Measurements from ENCODE around the gene HRH2.

The HRH2 gene

GRCh38 chr5:175671013-175671412 lies 13.1 kb downstream of the HRH2 start:
- no peaks in the 10 kb centered on the region for H3K27me3 ChIP-seq

GRCh38 chr5:175672976-175673648 lies 15.2 kb downstream of the HRH2 start:
- H3K9me3 ChIP-seq, result no peaks in the 10 kb centered on the region
- no peak overlapping the region for H3K4me2 ChIP-seq
- peaks cover 29% of the 10 kb centered on the region for H3K4me1 ChIP-seq
- H3K9ac ChIP-seq, result no peak overlapping the region
- H3K36me3 ChIP-seq, result no peaks in the 10 kb centered on the region
- H3K4me3 ChIP-seq, result no peak overlapping the region
- H4K20me1 ChIP-seq, result peaks cover 79% of the 10 kb centered on the region
- no peaks in the 10 kb centered on the region for H3K27me3 ChIP-seq
- no peak overlapping the region for H3K27ac ChIP-seq
- no peak for TF ChIP-seq Cebpa-rat (IDR thresholded peaks at IDR 0.05)

More at GRCh38 chr5:175671013-175671412, 13.1 kb downstream of the HRH2 start:
- Histone ChIP-seq H3K9me3 (no peaks in the 10 kb centered on the region), H3K4me2 (no peak overlapping the region), H3K36me3 (no peaks in the 10 kb centered on the region), H3K4me1 (peaks cover 15% of the 10 kb centered on the region), H3K4me3 (no peak overlapping the region), H3K9ac (no peak overlapping the region), H3K27ac (no peak overlapping the region), H4K20me1 (peaks cover 80% of the 10 kb centered on the region)
- TF ChIP-seq Cebpa-rat (IDR thresholded peaks at IDR 0.05), result no peak

- Histone ChIP-seq H3K9me3 (no peaks in the 10 kb centered on the region), H3K4me1 (peaks cover 44% of the 10 kb centered on the region), H3K9ac (no peak overlapping the region), H3K27ac (no peak overlapping the region), H3K4me3 (no peak overlapping the region), H3K27me3 (no peaks in the 10 kb centered on the region), H3K36me3 (no peaks in the 10 kb centered on the region), H3K4me2 (no peak overlapping the region), H4K20me1 (peaks cover 80% of the 10 kb centered on the region)
- no peak for TF ChIP-seq Cebpa-rat (IDR thresholded peaks at IDR 0.05)
These were observed 17.0 kb downstream of the HRH2 start for GRCh38 chr5:175674731-175675346.

GRCh38 chr5:175675873-175676272 lies 18.0 kb downstream of the HRH2 start:
- no peak overlapping the region for H3K4me2 ChIP-seq
- TF ChIP-seq Cebpa-rat (IDR thresholded peaks at IDR 0.05), result no peak
- H4K20me1 ChIP-seq, result peaks cover 80% of the 10 kb centered on the region
- H3K4me3 ChIP-seq, result no peak overlapping the region
- no peak overlapping the region for H3K27ac ChIP-seq
- no peak overlapping the region for H3K9ac ChIP-seq
- no peaks in the 10 kb centered on the region for H3K36me3 ChIP-seq
- peaks cover 54% of the 10 kb centered on the region for H3K4me1 ChIP-seq
- no peaks in the 10 kb centered on the region for H3K9me3 ChIP-seq
- no peaks in the 10 kb centered on the region for H3K27me3 ChIP-seq

GRCh38 chr5:175677571-175677970 lies 19.7 kb downstream of the HRH2 start:
- Histone ChIP-seq H3K27ac (no peak overlapping the region), H3K9me3 (no peaks in the 10 kb centered on the region), H3K4me3 (no peak overlapping the region), H3K4me1 (peaks cover 64% of the 10 kb centered on the region), H3K27me3 (no peaks in the 10 kb centered on the region), H4K20me1 (peaks cover 80% of the 10 kb centered on the region), H3K4me2 (peak overlapping the region; percentile 76), H3K9ac (no peak overlapping the region), H3K36me3 (peaks cover 4% of the 10 kb centered on the region; the same call in 1 of the 2 replicates)
- TF ChIP-seq Cebpa-rat (IDR thresholded peaks at IDR 0.05), result no peak

GRCh38 chr5:175678074-175678473 lies 20.2 kb downstream of the HRH2 start:
- Histone ChIP-seq H3K4me2 (peak overlapping the region; percentile 76; the same call in 1 of the 2 replicates), H3K4me3 (no peak overlapping the region), H3K27ac (no peak overlapping the region), H3K36me3 (peaks cover 9% of the 10 kb centered on the region), H4K20me1 (peaks cover 75% of the 10 kb centered on the region), H3K9ac (no peak overlapping the region), H3K27me3 (no peaks in the 10 kb centered on the region), H3K4me1 (peaks cover 66% of the 10 kb centered on the region), H3K9me3 (no peaks in the 10 kb centered on the region)
- no peak for TF ChIP-seq Cebpa-rat (IDR thresholded peaks at IDR 0.05)

GRCh38 chr5:175679411-175679810 lies 21.5 kb downstream of the HRH2 start:
- Histone ChIP-seq H3K27ac (no peak overlapping the region), H4K20me1 (peaks cover 73% of the 10 kb centered on the region), H3K27me3 (no peaks in the 10 kb centered on the region), H3K4me2 (peak overlapping the region; percentile 76), H3K36me3 (peaks cover 22% of the 10 kb centered on the region), H3K9me3 (no peaks in the 10 kb centered on the region), H3K9ac (no peak overlapping the region), H3K4me1 (peaks cover 77% of the 10 kb centered on the region), H3K4me3 (no peak overlapping the region)
- no peak for TF ChIP-seq Cebpa-rat (IDR thresholded peaks at IDR 0.05)

GRCh38 chr5:175680020-175680419 lies 22.1 kb downstream of the HRH2 start:
- Histone ChIP-seq H3K27me3 (no peaks in the 10 kb centered on the region), H3K36me3 (peaks cover 28% of the 10 kb centered on the region), H3K9me3 (no peaks in the 10 kb centered on the region), H4K20me1 (peaks cover 70% of the 10 kb centered on the region), H3K4me1 (peaks cover 79% of the 10 kb centered on the region), H3K4me2 (peak overlapping the region; percentile 76), H3K9ac (no peak overlapping the region), H3K4me3 (no peak overlapping the region), H3K27ac (no peak overlapping the region)
- no peak for TF ChIP-seq Cebpa-rat (IDR thresholded peaks at IDR 0.05)

GRCh38 chr5:175680463-175680862 lies 22.6 kb downstream of the HRH2 start:
- H3K36me3 ChIP-seq, result peaks cover 33% of the 10 kb centered on the region
- H3K4me3 ChIP-seq, result no peak overlapping the region
- peaks cover 66% of the 10 kb centered on the region for H4K20me1 ChIP-seq
- H3K9ac ChIP-seq, result peak overlapping the region; percentile 11; the same call in 1 of the 2 replicates
- peak overlapping the region; percentile 76 for H3K4me2 ChIP-seq
- H3K27ac ChIP-seq, result no peak overlapping the region; the same call in 1 of the 2 replicates
- H3K4me1 ChIP-seq, result peaks cover 84% of the 10 kb centered on the region
- no peak for TF ChIP-seq Cebpa-rat (IDR thresholded peaks at IDR 0.05)
- H3K27me3 ChIP-seq, result no peaks in the 10 kb centered on the region
- no peaks in the 10 kb centered on the region for H3K9me3 ChIP-seq
